CD4-positive, alpha-beta memory T cell (primary cell): Measurements from ENCODE around the gene ANK2. TPM values are rescaled to one million over a fixed set of nuclear protein-coding genes. Genes with fewer than 3 reads are reported as not detected.

Experiments
- CTCF ChIA-PET: fragments of 350-600 bp; sonication (Branson Sonifier 250); formaldehyde crosslinking; loops from one replicate; lab custom pipeline; 2021; ENCODE audit warnings: inconsistent platforms; ENCODE audit not compliant: partially characterized antibody; lab: Charles Lee
- POLR2A ChIA-PET: fragments of 350-600 bp; sonication (Branson Sonifier 250); formaldehyde crosslinking; loops from one replicate; lab custom pipeline; 2021; ENCODE audit not compliant: partially characterized antibody; lab: Charles Lee
- DNase-seq, 5 donors: peaks; one replicate each; pipeline versions ENCODE4 v3.0.0 to v3.0.0-alpha.2; 2020 to 2022; ENCODE audit warnings: mixed read lengths in 1 of 5
- H3K27ac ChIP-seq: one replicate; pipeline ENCODE4 v1.7.0; 2013; ENCODE audit warnings: low read depth, low read length
- H3K27me3 ChIP-seq: 2 replicates; pipeline ENCODE4 v1.7.0; 2013; ENCODE audit warnings: mild to moderate bottlenecking, low read length, moderate library complexity; ENCODE audit not compliant: insufficient read depth
- H3K36me3 ChIP-seq: 2 replicates; pipeline ENCODE4 v1.7.0; 2013; ENCODE audit warnings: mild to moderate bottlenecking, low read length, moderate library complexity; ENCODE audit not compliant: insufficient read depth
- H3K4me1 ChIP-seq: 2 replicates; pipeline ENCODE4 v1.7.0; 2013; ENCODE audit warnings: mild to moderate bottlenecking, low read length, moderate library complexity; ENCODE audit not compliant: insufficient read depth
- H3K4me3 ChIP-seq, 2 donors: one replicate each; pipeline ENCODE4 v1.7.0; 2013; ENCODE audit warnings: low read length in 2 of 2, mild to moderate bottlenecking in 1 of 2
- H3K9me3 ChIP-seq, 2 donors: one replicate each; pipeline ENCODE4 v1.7.0; 2013; ENCODE audit warnings: low read length in 2 of 2, control low read depth in 1 of 2; ENCODE audit not compliant: control insufficient read depth in 1 of 2
- H3K27ac Mint-ChIP-seq, 7 donors: one replicate each; pipeline ENCODE4 v1.8.0; 2020 to 2021; ENCODE audit warnings: mixed read lengths in 7 of 7, mild to moderate bottlenecking in 6 of 7, inconsistent platforms in 3 of 7, moderate library complexity in 3 of 7
- H3K27me3 Mint-ChIP-seq, 2 donors: one replicate each; pipeline ENCODE4 v1.8.0; 2020 to 2021; ENCODE audit warnings: mixed read lengths in 2 of 2
- H3K36me3 Mint-ChIP-seq, 2 donors: one replicate each; pipeline ENCODE4 v1.8.0; 2020 to 2021; ENCODE audit warnings: mixed read lengths in 2 of 2, inconsistent platforms in 1 of 2, mild to moderate bottlenecking in 1 of 2
- H3K4me1 Mint-ChIP-seq, 4 donors: one replicate each; pipeline ENCODE4 v1.8.0; 2020 to 2021; ENCODE audit warnings: mixed read lengths in 4 of 4, mild to moderate bottlenecking in 1 of 4
- H3K4me3 Mint-ChIP-seq, 8 donors: one replicate each; pipeline ENCODE4 v1.8.0; 2020 to 2021; ENCODE audit warnings: mixed read lengths in 8 of 8, mild to moderate bottlenecking in 7 of 8, moderate library complexity in 6 of 8, inconsistent platforms in 3 of 8
- H3K9me3 Mint-ChIP-seq, 8 donors: one replicate each; pipeline ENCODE4 v1.8.0; 2020 to 2021; ENCODE audit warnings: mixed read lengths in 8 of 8, mild to moderate bottlenecking in 5 of 8, inconsistent platforms in 3 of 8, moderate library complexity in 1 of 8
- intact Hi-C: fragments of 100-400 bp; cut with micrococcal nuclease; formaldehyde crosslinking; loops from one replicate; pipeline ENCODE4 v1.15.1; 2023
- polyA plus RNA-seq, 2 donors: library from polyadenylated mRNA; unstranded; fragments of 300-500 nt; fragmentation: Illumina TruSeq; gene quantifications; one replicate each; pipeline ENCODE4 v1.2.3, GENCODE V29; 2021
- total RNA-seq, 2 experiments: library from RNA; stranded (reverse); gene quantifications; one replicate each; pipeline ENCODE4 v1.2.3, GENCODE V29; 2021

Gene ANK2
- total and polyA plus RNA-seq, 4 experiments from 2014 or later: not detected

GRCh38 chr4:113159942-113160545, 110.6 kb downstream of the ANK2 start:
- ChIA-PET CTCF (no interaction called here), POLR2A (no interaction called here)
- intact Hi-C loops: no loop called here

GRCh38 chr4:113160548-113160947, 111.1 kb downstream of the ANK2 start:
- Histone ChIP-seq H3K4me3 (no peak overlapping the region), H3K36me3 (no peaks in the 10 kb centered on the region), H3K9me3 (no peaks in the 10 kb centered on the region), H3K27ac (no peak overlapping the region), H3K4me1 (no peaks in the 10 kb centered on the region), H3K27me3 (no peaks in the 10 kb centered on the region)
- ChIA-PET POLR2A (no interaction called here), CTCF (no interaction called here)
- Mint-ChIP-seq H3K4me3 (no peak overlapping the region), H3K27ac (no peak overlapping the region), H3K36me3 (no peaks in the 10 kb centered on the region), H3K27me3 (peaks cover 0 to 4% of the 10 kb centered on the region in 2 donors), H3K9me3 (peaks cover 0 to 3% (median 0%) of the 10 kb centered on the region in 8 donors), H3K4me1 (no peaks in the 10 kb centered on the region)
- intact Hi-C loops: no loop called here
- DNase-seq: no peak

More at GRCh38 chr4:113159942-113160545, 110.6 kb downstream of the ANK2 start:
- no peaks in the 10 kb centered on the region for H3K4me1 ChIP-seq
- Mint-ChIP-seq H3K27ac (no peak overlapping the region), H3K4me1 (no peaks in the 10 kb centered on the region), H3K27me3 (peaks cover 0 to 4% of the 10 kb centered on the region in 2 donors), H3K9me3 (peaks cover 0 to 3% (median 0%) of the 10 kb centered on the region in 8 donors), H3K36me3 (no peaks in the 10 kb centered on the region), H3K4me3 (no peak overlapping the region)
- no peak overlapping the region for H3K27ac ChIP-seq
- H3K36me3 ChIP-seq: no peaks in the 10 kb centered on the region
- DNase-seq: no peak
- no peaks in the 10 kb centered on the region for H3K9me3 ChIP-seq
- H3K4me3 ChIP-seq: no peak overlapping the region
- H3K27me3 ChIP-seq: no peaks in the 10 kb centered on the region

- CTCF ChIA-PET: no interaction called here
- H3K27ac Mint-ChIP-seq: no peak overlapping the region
- intact Hi-C loops: no loop called here
- peaks cover 0 to 4% of the 10 kb centered on the region in 2 donors for H3K27me3 Mint-ChIP-seq
- H3K9me3 Mint-ChIP-seq: peaks cover 0 to 3% (median 0%) of the 10 kb centered on the region in 8 donors
- no peaks in the 10 kb centered on the region for H3K9me3 ChIP-seq
- POLR2A ChIA-PET: no interaction called here
- no peaks in the 10 kb centered on the region for H3K27me3 ChIP-seq
- no peaks in the 10 kb centered on the region for H3K36me3 ChIP-seq
- H3K36me3 Mint-ChIP-seq: no peaks in the 10 kb centered on the region
- DNase-seq: no peak
- H3K4me1 Mint-ChIP-seq: no peaks in the 10 kb centered on the region
- H3K4me3 Mint-ChIP-seq: no peak overlapping the region
- H3K4me3 ChIP-seq: no peak overlapping the region
- H3K4me1 ChIP-seq: no peaks in the 10 kb centered on the region
- no peak overlapping the region for H3K27ac ChIP-seq
Measured at GRCh38 chr4:113162089-113162488, 112.6 kb downstream of the ANK2 start.

GRCh38 chr4:113169368-113169767, 119.9 kb downstream of the ANK2 start:
- Histone ChIP-seq H3K9me3 (no peaks in the 10 kb centered on the region), H3K27me3 (no peaks in the 10 kb centered on the region), H3K36me3 (no peaks in the 10 kb centered on the region), H3K4me3 (no peak overlapping the region), H3K27ac (no peak overlapping the region), H3K4me1 (no peaks in the 10 kb centered on the region)
- DNase-seq: no peak
- Mint-ChIP-seq H3K4me3 (no peak overlapping the region), H3K27me3 (no peaks in the 10 kb centered on the region), H3K9me3 (no peaks in the 10 kb centered on the region), H3K4me1 (no peaks in the 10 kb centered on the region), H3K36me3 (no peaks in the 10 kb centered on the region), H3K27ac (no peak overlapping the region)
- ChIA-PET POLR2A (no interaction called here), CTCF (no interaction called here)
- intact Hi-C loops: no loop called here

- CTCF ChIA-PET: no interaction called here
- Histone ChIP-seq H3K9me3 (no peaks in the 10 kb centered on the region), H3K4me3 (no peak overlapping the region), H3K27ac (no peak overlapping the region), H3K36me3 (no peaks in the 10 kb centered on the region), H3K27me3 (no peaks in the 10 kb centered on the region), H3K4me1 (no peaks in the 10 kb centered on the region)
- POLR2A ChIA-PET: no interaction called here
- Mint-ChIP-seq H3K36me3 (no peaks in the 10 kb centered on the region), H3K9me3 (no peaks in the 10 kb centered on the region), H3K27ac (no peak overlapping the region), H3K4me1 (no peaks in the 10 kb centered on the region), H3K27me3 (peaks cover under 1% of the 10 kb centered on the region in 2 donors), H3K4me3 (no peak overlapping the region)
- intact Hi-C loops: no loop called here
- no peak for DNase-seq
Measured at GRCh38 chr4:113170115-113170804, 120.8 kb downstream of the ANK2 start.

GRCh38 chr4:113170805-113171468, 121.5 kb downstream of the ANK2 start:
- no peaks in the 10 kb centered on the region for H3K27me3 ChIP-seq
- no peaks in the 10 kb centered on the region for H3K36me3 ChIP-seq
- H3K27ac ChIP-seq: no peak overlapping the region
- intact Hi-C loops: no loop called here
- POLR2A ChIA-PET: no interaction called here
- H3K36me3 Mint-ChIP-seq: no peaks in the 10 kb centered on the region
- CTCF ChIA-PET: no interaction called here
- no peaks in the 10 kb centered on the region for H3K9me3 Mint-ChIP-seq
- H3K4me3 Mint-ChIP-seq: no peak overlapping the region
- no peaks in the 10 kb centered on the region for H3K4me1 ChIP-seq
- H3K27me3 Mint-ChIP-seq: peaks cover 2 to 3% of the 10 kb centered on the region in 2 donors
- no peaks in the 10 kb centered on the region for H3K4me1 Mint-ChIP-seq
- no peak overlapping the region for H3K27ac Mint-ChIP-seq
- no peak for DNase-seq
- H3K9me3 ChIP-seq: no peaks in the 10 kb centered on the region
- H3K4me3 ChIP-seq: no peak overlapping the region

GRCh38 chr4:113173126-113173792, 123.8 kb downstream of the ANK2 start:
- H3K4me3 ChIP-seq: no peak overlapping the region
- H3K36me3 ChIP-seq: no peaks in the 10 kb centered on the region
- no peak overlapping the region for H3K27ac ChIP-seq
- ChIA-PET POLR2A (no interaction called here), CTCF (no interaction called here)
- DNase-seq: no peak
- intact Hi-C loops: no loop called here
- no peaks in the 10 kb centered on the region for H3K9me3 ChIP-seq
- Mint-ChIP-seq H3K27me3 (peaks cover 3 to 4% of the 10 kb centered on the region in 2 donors), H3K9me3 (peaks cover 0 to 2% (median 0%) of the 10 kb centered on the region in 8 donors), H3K27ac (no peak overlapping the region), H3K36me3 (no peaks in the 10 kb centered on the region), H3K4me3 (no peak overlapping the region), H3K4me1 (no peaks in the 10 kb centered on the region)
- H3K27me3 ChIP-seq: no peaks in the 10 kb centered on the region
- H3K4me1 ChIP-seq: no peaks in the 10 kb centered on the region
